Uterus (tissue), 4 donors: Measurements from ENCODE around the gene RIF1. TPM values are rescaled to one million over a fixed set of nuclear protein-coding genes. Genes with fewer than 3 reads are reported as not detected.

Experiments used
- DNase-seq, 2 donors: peaks; one replicate each; pipeline ENCODE4 v3.0.0-alpha.2; 2019 to 2020
- H3K27ac ChIP-seq, 2 donors: fragments of 200-600 bp; sonication (generic); 1 replicate in 1 of 2; 2 replicates in 1 of 2; pipeline ENCODE4 v1.5.1; 2016 to 2018
- H3K27me3 ChIP-seq, 2 donors: fragments of 200-600 bp; sonication (generic); one replicate each; pipeline ENCODE4 v1.5.1; 2018 to 2019; ENCODE audit warnings: control low read depth in 1 of 2
- H3K36me3 ChIP-seq, 2 donors: fragments of 200-600 bp; sonication (generic); one replicate each; pipeline ENCODE4 v1.5.1; 2019; ENCODE audit warnings: control low read depth in 1 of 2
- H3K4me1 ChIP-seq, 2 donors: fragments of 200-600 bp; sonication (generic); one replicate each; pipeline ENCODE4 v1.5.1; 2018 to 2019; ENCODE audit warnings: control low read depth in 1 of 2
- H3K4me3 ChIP-seq, 2 donors: fragments of 200-600 bp; sonication (generic); 1 replicate in 1 of 2; 2 replicates in 1 of 2; pipeline ENCODE4 v1.5.1; 2018 to 2019; ENCODE audit warnings: mild to moderate bottlenecking in 1 of 2
- H3K9me3 ChIP-seq, 2 donors: fragments of 200-600 bp; sonication (generic); one replicate each; pipeline ENCODE4 v1.5.1; 2019; ENCODE audit warnings: control low read depth in 1 of 2
- CTCF ChIP-seq, 4 experiments: fragments of 200-600 bp in 2 of 4; fragments of 450-650 bp in 2 of 4; sonication (generic) in 2 of 4; IDR thresholded peaks; one replicate each; pipeline ENCODE4 v1.5.1; 2016 to 2019; ENCODE audit warnings: antibody characterized with exemption in 4 of 4, mild to moderate bottlenecking in 2 of 4, moderate library complexity in 1 of 4
- POLR2A ChIP-seq, 2 donors: fragments of 450-650 bp; IDR thresholded peaks; one replicate each; pipeline ENCODE4 v1.6.1; 2016; ENCODE audit warnings: antibody characterized with exemption in 2 of 2, mild to moderate bottlenecking in 1 of 2, moderate library complexity in 1 of 2
- intact Hi-C: fragments of 100-400 bp; cut with DNase I; formaldehyde crosslinking; loops from one replicate; pipeline ENCODE4 v1.15.1; 2023; ENCODE audit warnings: low total_unique reads
- total RNA-seq, 4 donors: library from RNA; depleted of rRNA in 3 of 4; stranded (reverse); fragments of >200 nt in 3 of 4; gene quantifications; one replicate each; pipeline versions ENCODE4 v1.1.0 to v1.2.4, GENCODE V29; 2014 to 2023
- donor health status: DM: yes; HTN: yes; CAD: no.

Gene RIF1
- 10 to 100 TPM; 19.0 to 99.6 (median 56.3) TPM for total RNA-seq

- Histone ChIP-seq H3K4me1 (no peaks in the 10 kb centered on the region), H3K27me3 (no peaks in the 10 kb centered on the region), H3K9me3 (no peaks in the 10 kb centered on the region), H3K27ac (peak within 1 kb of the TSS; percentile 94), H3K4me3 (peak within 1 kb of the TSS; percentile 69 to 90), H3K36me3 (no peaks in the 10 kb centered on the region)
- peak; percentile 86 to 88 for DNase-seq
- TF ChIP-seq CTCF (IDR thresholded peaks at IDR 0.05) = peak; percentile 53 to 81 (median 74)
- peak; percentile 33 to 40 for TF ChIP-seq POLR2A (IDR thresholded peaks at IDR 0.05)
- intact Hi-C loops = no loop called here
Observed at GRCh38 chr2:151409601-151410484, at the start of gene RIF1. TSS of gene RIF1 (plus strand) at chr2:151409902. CDS start at chr2:151410424, 522 bp downstream.

DNA sequence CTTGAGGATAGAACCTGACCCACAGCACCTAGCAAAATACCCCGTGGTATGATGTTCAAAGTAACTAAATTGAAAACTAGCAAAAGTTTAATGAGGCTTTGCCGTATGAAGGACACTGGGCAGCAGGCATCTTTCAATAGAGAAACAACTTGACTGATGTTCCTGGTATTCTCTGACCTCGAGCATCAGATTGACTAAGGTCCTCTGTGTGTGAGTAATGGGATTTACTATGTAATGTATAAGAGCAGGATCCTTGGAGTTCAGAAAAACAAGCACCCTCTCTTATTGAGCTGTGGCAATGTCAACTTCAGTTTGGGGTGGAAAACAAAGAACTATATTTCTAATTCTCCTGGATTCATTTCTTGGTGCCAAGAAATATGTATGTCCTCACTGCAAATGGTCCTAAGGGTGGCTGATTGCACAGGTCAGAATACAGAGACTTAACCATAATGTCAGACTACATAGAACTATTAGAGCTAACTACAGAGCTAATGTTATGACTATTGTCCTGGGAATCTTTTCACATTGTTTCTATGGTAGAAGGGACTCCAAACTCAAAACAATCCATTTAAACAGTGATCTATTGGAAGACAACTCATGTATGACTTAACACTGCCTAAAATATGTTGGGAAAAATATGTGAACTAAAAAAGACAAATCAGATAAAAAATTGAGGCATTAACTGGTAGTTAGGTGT, 47.9 kb upstream of the RIF1 start:
- H3K9me3 ChIP-seq = no peaks in the 10 kb centered on the region
- no peaks in the 10 kb centered on the region for H3K4me1 ChIP-seq
- no peak for DNase-seq
- H3K27me3 ChIP-seq = no peaks in the 10 kb centered on the region
- H3K36me3 ChIP-seq = no peaks in the 10 kb centered on the region
- no peak overlapping the region for H3K4me3 ChIP-seq
- no peak overlapping the region for H3K27ac ChIP-seq
- TF ChIP-seq CTCF (IDR thresholded peaks at IDR 0.05) = no peak
- no peak for TF ChIP-seq POLR2A (IDR thresholded peaks at IDR 0.05)
- intact Hi-C loops = no loop called here

- Histone ChIP-seq H3K4me1 (no peaks in the 10 kb centered on the region), H3K9me3 (no peaks in the 10 kb centered on the region), H3K27me3 (no peaks in the 10 kb centered on the region), H3K4me3 (no peak overlapping the region), H3K27ac (no peak overlapping the region), H3K36me3 (no peaks in the 10 kb centered on the region)
- DNase-seq = no peak
- TF ChIP-seq CTCF (IDR thresholded peaks at IDR 0.05) = no peak
- TF ChIP-seq POLR2A (IDR thresholded peaks at IDR 0.05) = no peak
- intact Hi-C loops = no loop called here
Observed at GRCh38 chr2:151363709-151364108, 46.0 kb upstream of the RIF1 start.

DNA sequence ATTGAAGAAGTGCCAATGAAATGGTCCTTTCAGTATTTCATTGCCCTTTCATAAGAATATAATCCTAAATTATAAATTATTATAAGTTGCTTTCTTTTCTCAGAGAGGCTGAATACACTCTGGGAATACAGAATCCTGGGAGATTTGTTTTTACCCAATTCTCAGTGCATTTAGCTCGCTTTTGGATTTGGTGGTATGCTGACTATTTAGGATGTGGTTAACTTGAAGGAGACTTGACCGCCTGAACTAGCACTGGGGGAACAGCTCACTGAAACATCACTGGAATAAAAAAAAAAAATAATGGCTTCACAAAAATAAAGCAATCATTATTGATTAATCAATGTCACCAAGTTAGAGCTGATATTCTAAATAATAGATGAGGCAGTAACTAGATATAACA, 42.1 kb upstream of the RIF1 start:
- Histone ChIP-seq H3K4me3 (no peak overlapping the region), H3K4me1 (no peaks in the 10 kb centered on the region), H3K9me3 (no peaks in the 10 kb centered on the region), H3K36me3 (no peaks in the 10 kb centered on the region), H3K27me3 (no peaks in the 10 kb centered on the region), H3K27ac (no peak overlapping the region)
- no peak for DNase-seq
- intact Hi-C loops = no loop called here
- TF ChIP-seq CTCF (IDR thresholded peaks at IDR 0.05) (no peak), POLR2A (IDR thresholded peaks at IDR 0.05) (no peak)

DNA sequence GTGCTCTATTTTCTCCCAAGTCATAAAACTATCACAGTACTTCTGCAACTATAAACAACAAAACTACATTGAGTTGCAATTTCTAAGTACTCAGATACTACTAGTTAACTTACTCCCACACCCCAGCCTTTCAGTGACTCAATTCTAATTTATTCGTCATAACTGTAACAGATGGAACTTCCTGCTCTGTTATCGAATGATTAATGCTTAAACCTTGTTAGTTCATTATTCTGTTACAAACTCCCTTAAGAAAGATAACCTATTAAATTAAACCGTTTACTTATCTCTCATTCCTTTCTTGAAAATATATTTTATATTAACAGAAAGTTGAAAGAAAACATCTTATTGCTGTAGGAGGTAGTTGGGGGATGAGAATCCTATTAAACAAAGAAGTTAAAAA, 35.3 kb upstream of the RIF1 start:
- H3K4me3 ChIP-seq = no peak overlapping the region

More for the DNA sequence above, 35.3 kb upstream of the RIF1 start:
- H3K27me3 ChIP-seq = no peaks in the 10 kb centered on the region
- no peaks in the 10 kb centered on the region for H3K9me3 ChIP-seq
- intact Hi-C loops = no loop called here
- no peaks in the 10 kb centered on the region for H3K36me3 ChIP-seq
- no peak for DNase-seq
- no peaks in the 10 kb centered on the region for H3K4me1 ChIP-seq
- peak overlapping the region in 1 of 2 donors; percentile 15 for H3K27ac ChIP-seq
- no peak for TF ChIP-seq POLR2A (IDR thresholded peaks at IDR 0.05)
